NCI-H2171 (cell line): ENCODE results near the gene AIF1L.

ENCODE experiments used
- DNase-seq: peaks from one replicate; lab custom pipeline; 2025; lab: John Stamatoyannopoulos, UW

The AIF1L gene

GRCh38 chr9:131076347-131077195, 19.8 kb upstream of the AIF1L start:
- no peak for DNase-seq

- no peak for DNase-seq
These were observed 17.6 kb upstream of the AIF1L start for GRCh38 chr9:131078427-131079366.

GRCh38 chr9:131080589-131080988, 15.7 kb upstream of the AIF1L start:
- DNase-seq = no peak

GRCh38 chr9:131081868-131082267, 14.5 kb upstream of the AIF1L start:
- DNase-seq = no peak

- DNase-seq = no peak
These were observed 13.4 kb upstream of the AIF1L start for GRCh38 chr9:131082774-131083512.

- no peak for DNase-seq
These were observed 11.5 kb upstream of the AIF1L start for GRCh38 chr9:131084661-131085369.

- no peak for DNase-seq
These were observed 10.8 kb upstream of the AIF1L start for GRCh38 chr9:131085370-131086122.

- peak; percentile 60 for DNase-seq
These were observed 8.9 kb upstream of the AIF1L start for GRCh38 chr9:131087354-131087893.

- no peak for DNase-seq
These were observed 6.1 kb upstream of the AIF1L start for GRCh38 chr9:131090025-131090787.

- no peak for DNase-seq
These were observed 4.9 kb upstream of the AIF1L start for GRCh38 chr9:131091352-131091992.

- DNase-seq = no peak
These were observed 4.3 kb upstream of the AIF1L start for GRCh38 chr9:131092030-131092429.

GRCh38 chr9:131092548-131093440, 3.5 kb upstream of the AIF1L start:
- no peak for DNase-seq

GRCh38 chr9:131094015-131094414, 2.3 kb upstream of the AIF1L start:
- no peak for DNase-seq

GRCh38 chr9:131094622-131095021, 1.7 kb upstream of the AIF1L start:
- DNase-seq = no peak

- no peak for DNase-seq
These were observed 564 bp upstream of the AIF1L start for GRCh38 chr9:131095666-131096268.

- no peak for DNase-seq
These were observed 1.0 kb downstream of the AIF1L start for GRCh38 chr9:131097126-131097947.

- DNase-seq = no peak
These were observed 1.6 kb downstream of the AIF1L start for GRCh38 chr9:131097948-131098278.
